ENCODE data around the gene MTUS2. TPM values are rescaled to one million over a fixed set of nuclear protein-coding genes. Genes with fewer than 3 reads are reported as not detected.

MTUS2 gene
- total and polyA plus RNA-seq, 2 of the 8 experiments (the other 6 are each of a cell fraction or from before 2014, with no cell fraction given): 0.18 to 0.80 TPM

GRCh38 chr13:29526741-29527140 lies 706.6 kb downstream of the MTUS2 start (continued):
- TF ChIP-seq CTCF (IDR thresholded peaks at IDR 0.05; ENCODE audit: control extremely low read depth in 1 of 3, insufficient read depth in 1 of 3, low read depth in 1 of 3, low read length in 3 of 3) (no peak), ATF2 (IDR thresholded peaks at IDR 0.05; ENCODE audit: low read length) (no peak)
